Transverse colon (tissue), 4 donors: ENCODE data around the gene GMDS.

Source experiments
- EP300 ChIP-seq: sonication (generic); formaldehyde crosslinking; IDR thresholded peaks from one replicate; pipeline ENCODE4 v1.6.1; 2017; ENCODE audit warnings: antibody characterized with exemption, low read depth
- POLR2A ChIP-seq: fragments of 450-650 bp; IDR thresholded peaks from one replicate; pipeline ENCODE4 v1.6.1; 2016; ENCODE audit warnings: antibody characterized with exemption, mild to moderate bottlenecking, moderate library complexity
- POLR2AphosphoS5 ChIP-seq, 3 donors: sonication (generic); formaldehyde crosslinking; IDR thresholded peaks; one replicate each; pipeline ENCODE4 v1.6.1; 2016; ENCODE audit warnings: antibody characterized with exemption in 3 of 3
- TF ChIP-seq, protein P1 (sequence below), 5 experiments: fragments of 200-600 bp in 3 of 5; fragments of 450-650 bp in 2 of 5; sonication (generic) in 3 of 5; IDR thresholded peaks; 1 replicate in 2 of 5; 2 replicates in 3 of 5; pipeline ENCODE4 v1.5.1; 2016 to 2017; ENCODE audit warnings: antibody characterized with exemption in 5 of 5, inconsistent platforms in 3 of 5, mild to moderate bottlenecking in 2 of 5, moderate library complexity in 1 of 5

- no peak for TF ChIP-seq EP300
- no peak for TF ChIP-seq POLR2A
- TF ChIP-seq, protein P1, sequence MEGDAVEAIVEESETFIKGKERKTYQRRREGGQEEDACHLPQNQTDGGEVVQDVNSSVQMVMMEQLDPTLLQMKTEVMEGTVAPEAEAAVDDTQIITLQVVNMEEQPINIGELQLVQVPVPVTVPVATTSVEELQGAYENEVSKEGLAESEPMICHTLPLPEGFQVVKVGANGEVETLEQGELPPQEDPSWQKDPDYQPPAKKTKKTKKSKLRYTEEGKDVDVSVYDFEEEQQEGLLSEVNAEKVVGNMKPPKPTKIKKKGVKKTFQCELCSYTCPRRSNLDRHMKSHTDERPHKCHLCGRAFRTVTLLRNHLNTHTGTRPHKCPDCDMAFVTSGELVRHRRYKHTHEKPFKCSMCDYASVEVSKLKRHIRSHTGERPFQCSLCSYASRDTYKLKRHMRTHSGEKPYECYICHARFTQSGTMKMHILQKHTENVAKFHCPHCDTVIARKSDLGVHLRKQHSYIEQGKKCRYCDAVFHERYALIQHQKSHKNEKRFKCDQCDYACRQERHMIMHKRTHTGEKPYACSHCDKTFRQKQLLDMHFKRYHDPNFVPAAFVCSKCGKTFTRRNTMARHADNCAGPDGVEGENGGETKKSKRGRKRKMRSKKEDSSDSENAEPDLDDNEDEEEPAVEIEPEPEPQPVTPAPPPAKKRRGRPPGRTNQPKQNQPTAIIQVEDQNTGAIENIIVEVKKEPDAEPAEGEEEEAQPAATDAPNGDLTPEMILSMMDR (IDR thresholded peaks at IDR 0.05) = no peak
- TF ChIP-seq POLR2AphosphoS5 (IDR thresholded peaks at IDR 0.05) = no peak
These were observed 273.8 kb downstream of the GMDS start for GRCh38 chr6:1971612-1972011.
